ENCODE results near the gene MEF2D. TPM values are rescaled to one million over a fixed set of nuclear protein-coding genes. Genes with fewer than 3 reads are reported as not detected.

Gene MEF2D
- total RNA-seq, 1 experiment from 2014 or later: 9.8 TPM

DNA sequence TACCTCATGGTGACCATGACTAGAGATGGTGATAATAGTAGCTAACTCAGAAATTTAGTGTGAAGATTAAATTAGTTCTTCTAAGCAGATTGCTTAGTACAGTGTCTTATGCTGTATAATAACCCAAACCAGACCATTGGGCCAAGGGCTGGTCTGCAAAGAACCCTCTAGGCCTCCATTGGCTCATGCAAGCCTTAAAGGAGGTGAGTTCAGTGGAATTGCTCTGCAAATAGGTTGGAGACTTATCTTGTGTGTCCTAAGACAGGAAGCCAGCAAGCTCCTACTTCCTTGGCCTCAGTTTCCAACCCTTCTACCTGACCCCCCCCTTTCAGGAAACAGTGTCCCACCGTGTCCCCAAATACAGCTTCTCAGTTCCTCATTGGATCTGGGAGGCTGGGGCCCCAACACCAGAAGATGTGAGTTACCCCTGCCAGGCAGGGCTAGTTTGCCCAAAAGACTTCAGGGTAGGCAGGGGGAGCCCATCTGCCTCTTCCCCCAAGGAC is 1.9 kb upstream of the MEF2D start:
- Histone ChIP-seq H3K4me3 (no peak overlapping the region), H3K9me3 (replicated peaks) (no peaks in the 10 kb centered on the region), H3K27ac (peak overlapping the region; percentile 99), H3K27me3 (replicated peaks) (no peaks in the 10 kb centered on the region), H3K4me1 (replicated peaks) (peaks cover 63% of the 10 kb centered on the region), H3K36me3 (peaks cover 4% of the 10 kb centered on the region)
- no peak for DNase-seq (ENCODE audit: low read depth in 1 of 2, low spot score in 2 of 2)

DNA sequence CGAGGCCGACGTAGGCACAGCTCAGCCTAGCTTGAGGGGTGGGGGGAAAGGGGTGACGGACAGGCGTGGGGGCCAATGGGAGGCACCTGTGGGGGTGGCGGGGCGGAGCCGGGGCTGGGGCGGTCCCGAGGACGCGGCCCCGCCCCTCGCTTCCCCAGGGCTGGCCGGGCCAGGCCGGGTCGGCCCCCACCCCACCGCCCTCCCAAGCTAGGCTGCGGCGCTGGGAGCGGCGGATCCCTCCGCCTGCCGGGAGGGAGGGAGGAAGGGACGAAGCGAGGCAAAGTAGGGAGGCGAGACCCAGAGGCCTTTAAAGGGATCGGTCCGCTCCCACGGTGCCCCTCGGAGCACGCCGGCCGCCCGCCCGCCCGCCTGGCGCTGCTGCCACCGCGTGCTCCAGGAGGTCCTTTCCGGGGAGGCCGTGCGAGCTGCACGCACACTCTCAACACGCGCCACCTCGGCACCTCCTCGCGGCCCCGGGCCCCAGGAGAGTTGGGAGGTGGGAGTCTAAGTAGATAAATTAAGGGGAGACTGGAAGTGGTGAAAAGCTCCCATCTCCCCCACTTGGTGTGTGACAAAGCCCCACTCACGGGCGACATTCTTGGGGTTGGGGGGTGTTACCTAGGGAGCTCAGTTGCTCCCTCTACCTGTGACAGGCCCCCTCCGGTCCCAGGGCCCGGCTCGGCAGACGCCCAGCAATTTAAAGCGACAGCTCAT is 375 bp upstream of the MEF2D start:
- peaks cover 73% of the 10 kb centered on the region for H3K4me1 ChIP-seq (replicated peaks)
- H3K27ac ChIP-seq: peak overlapping the region; percentile 99
- peaks cover 6% of the 10 kb centered on the region for H3K36me3 ChIP-seq
- H3K9me3 ChIP-seq (replicated peaks): no peaks in the 10 kb centered on the region
- H3K27me3 ChIP-seq (replicated peaks): no peaks in the 10 kb centered on the region
- peak overlapping the region; percentile 88 for H3K4me3 ChIP-seq
- DNase-seq (ENCODE audit: low read depth in 1 of 2, low spot score in 2 of 2): peak; percentile 95 to 98

- Histone ChIP-seq H3K4me3 (peak overlapping the region; percentile 88), H3K27me3 (replicated peaks) (no peaks in the 10 kb centered on the region), H3K9me3 (replicated peaks) (no peaks in the 10 kb centered on the region), H3K27ac (peak overlapping the region; percentile 99), H3K36me3 (peaks cover 6% of the 10 kb centered on the region), H3K4me1 (replicated peaks) (peaks cover 64% of the 10 kb centered on the region)
- peak in 1 of 2 experiments; percentile 17 for DNase-seq (ENCODE audit: low read depth in 1 of 2, low spot score in 2 of 2)
These were observed 583 bp downstream of the MEF2D start for GRCh38 chr1:156499842-156500542.

GRCh38 chr1:156499194-156499841 is 1.3 kb downstream of the MEF2D start:
- Histone ChIP-seq H3K4me3 (peak overlapping the region; percentile 88), H3K27me3 (replicated peaks) (no peaks in the 10 kb centered on the region), H3K36me3 (peaks cover 6% of the 10 kb centered on the region), H3K9me3 (replicated peaks) (no peaks in the 10 kb centered on the region), H3K27ac (no peak overlapping the region), H3K4me1 (replicated peaks) (peaks cover 57% of the 10 kb centered on the region)
- DNase-seq (ENCODE audit: low read depth in 1 of 2, low spot score in 2 of 2): peak in 1 of 2 experiments; percentile 27

DNA sequence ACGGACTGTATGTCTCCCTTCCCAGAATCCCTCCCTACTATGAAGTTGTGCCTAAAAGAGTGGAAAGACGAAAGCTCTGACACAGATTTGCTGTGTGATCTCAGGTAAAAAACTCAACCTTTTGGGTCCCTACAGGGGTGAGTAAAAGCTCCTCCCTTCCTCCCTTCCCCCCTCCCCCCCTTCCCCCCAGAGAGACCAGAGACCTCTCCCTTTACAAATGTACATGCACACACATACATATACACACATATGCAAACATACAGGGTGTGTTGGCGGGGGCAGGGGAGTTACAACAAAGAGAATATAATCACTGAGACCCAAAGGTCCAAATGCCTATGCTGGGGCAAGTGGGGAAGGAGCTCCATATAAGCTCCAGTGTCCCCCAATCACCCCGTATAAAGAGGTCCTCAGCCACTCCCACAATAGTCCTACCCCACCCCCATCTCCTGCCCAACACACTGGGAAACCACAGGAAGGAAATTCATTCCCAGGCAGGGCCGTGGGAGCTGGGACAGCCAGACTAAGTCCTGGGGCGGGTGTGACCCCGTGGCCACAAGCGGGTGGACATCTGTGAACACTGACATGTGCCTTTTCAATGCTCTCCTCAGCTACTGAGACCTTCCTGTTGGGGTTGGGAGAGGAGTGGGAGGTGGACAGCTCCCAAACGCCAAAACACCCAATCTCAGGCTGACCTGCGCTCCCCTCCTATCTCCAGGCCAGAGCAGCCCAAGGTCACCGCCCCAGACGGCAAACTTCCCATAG is 2.0 kb downstream of the MEF2D start:
- Histone ChIP-seq H3K27ac (no peak overlapping the region), H3K9me3 (replicated peaks) (no peaks in the 10 kb centered on the region), H3K36me3 (peaks cover 10% of the 10 kb centered on the region), H3K4me1 (replicated peaks) (peaks cover 50% of the 10 kb centered on the region), H3K4me3 (peak overlapping the region; percentile 88), H3K27me3 (replicated peaks) (no peaks in the 10 kb centered on the region)
- peak in 1 of 2 experiments; percentile 42 for DNase-seq (ENCODE audit: low read depth in 1 of 2, low spot score in 2 of 2)

DNA sequence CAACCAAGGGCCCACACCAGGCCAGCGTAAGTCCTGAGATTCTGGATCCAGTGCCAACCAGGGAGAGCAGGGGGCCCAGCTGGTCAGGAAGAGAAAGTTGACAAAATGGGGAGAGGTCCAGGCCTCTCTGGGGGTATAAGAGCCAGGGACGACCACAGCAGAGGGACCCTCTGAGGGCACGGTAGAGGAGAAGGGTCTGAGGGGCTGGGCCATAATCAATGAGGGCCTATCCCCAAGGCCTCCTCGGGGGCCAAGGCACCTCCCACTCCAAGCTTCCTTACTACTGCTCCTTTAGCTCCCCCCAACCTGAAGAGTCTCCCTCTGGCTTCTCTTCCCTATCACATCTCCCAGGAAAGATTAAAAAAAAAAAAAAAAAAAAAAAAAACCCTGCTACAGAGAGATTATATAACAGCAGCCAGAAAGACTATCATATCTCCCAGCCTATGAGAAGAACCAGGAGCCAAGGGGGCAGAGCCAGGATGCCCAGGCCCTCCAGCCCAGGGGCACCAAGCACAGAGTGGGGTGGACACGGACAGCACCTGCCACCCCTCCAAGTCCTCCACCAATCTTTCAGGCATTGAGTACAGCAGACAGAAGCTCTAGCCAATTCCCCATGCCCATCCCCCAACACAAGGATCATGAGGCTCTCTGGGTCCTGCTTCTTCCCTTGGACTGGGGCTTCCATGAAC is 2.7 kb downstream of the MEF2D start:
- H3K27ac ChIP-seq: no peak overlapping the region
- peaks cover 43% of the 10 kb centered on the region for H3K4me1 ChIP-seq (replicated peaks)
- peaks cover 10% of the 10 kb centered on the region for H3K36me3 ChIP-seq
- no peaks in the 10 kb centered on the region for H3K27me3 ChIP-seq (replicated peaks)
- no peak for DNase-seq (ENCODE audit: low read depth in 1 of 2, low spot score in 2 of 2)
- H3K4me3 ChIP-seq: no peak overlapping the region
- H3K9me3 ChIP-seq (replicated peaks): no peaks in the 10 kb centered on the region

DNA sequence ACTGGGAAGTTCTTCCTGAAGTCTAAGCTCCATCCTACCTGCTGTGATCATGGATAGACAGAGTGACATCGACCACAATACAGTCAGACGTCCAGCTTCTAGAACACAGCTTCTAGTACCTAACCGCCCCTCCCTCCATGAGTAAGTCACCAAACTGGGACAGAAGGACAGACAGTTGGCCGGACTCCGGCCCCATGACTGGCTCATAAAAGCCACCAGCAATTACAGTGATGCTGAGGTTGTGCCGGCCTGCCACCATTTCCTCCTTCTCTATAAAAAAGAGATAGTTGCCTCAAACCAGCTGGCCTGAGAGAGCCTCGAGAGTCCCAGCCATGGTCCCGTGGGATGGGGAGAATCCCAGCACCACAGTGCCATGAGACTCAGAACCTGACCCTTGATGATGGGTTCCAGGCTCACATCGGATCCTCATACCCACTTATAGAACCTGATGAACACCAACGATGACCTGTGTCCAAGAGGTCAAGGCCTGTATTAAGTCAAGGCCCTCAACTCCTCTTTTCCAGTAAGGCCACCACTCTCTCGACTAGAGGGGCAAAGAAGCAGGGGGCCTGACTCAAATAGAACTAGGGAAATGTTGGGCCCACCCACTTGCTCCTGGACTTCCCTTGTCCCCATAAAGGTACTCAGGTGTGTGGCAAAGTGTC is 3.4 kb downstream of the MEF2D start:
- no peaks in the 10 kb centered on the region for H3K27me3 ChIP-seq (replicated peaks)
- no peaks in the 10 kb centered on the region for H3K9me3 ChIP-seq (replicated peaks)
- no peak overlapping the region for H3K4me3 ChIP-seq
- peaks cover 10% of the 10 kb centered on the region for H3K36me3 ChIP-seq
- no peak for DNase-seq (ENCODE audit: low read depth in 1 of 2, low spot score in 2 of 2)
- H3K4me1 ChIP-seq (replicated peaks): peaks cover 36% of the 10 kb centered on the region
- no peak overlapping the region for H3K27ac ChIP-seq

DNA sequence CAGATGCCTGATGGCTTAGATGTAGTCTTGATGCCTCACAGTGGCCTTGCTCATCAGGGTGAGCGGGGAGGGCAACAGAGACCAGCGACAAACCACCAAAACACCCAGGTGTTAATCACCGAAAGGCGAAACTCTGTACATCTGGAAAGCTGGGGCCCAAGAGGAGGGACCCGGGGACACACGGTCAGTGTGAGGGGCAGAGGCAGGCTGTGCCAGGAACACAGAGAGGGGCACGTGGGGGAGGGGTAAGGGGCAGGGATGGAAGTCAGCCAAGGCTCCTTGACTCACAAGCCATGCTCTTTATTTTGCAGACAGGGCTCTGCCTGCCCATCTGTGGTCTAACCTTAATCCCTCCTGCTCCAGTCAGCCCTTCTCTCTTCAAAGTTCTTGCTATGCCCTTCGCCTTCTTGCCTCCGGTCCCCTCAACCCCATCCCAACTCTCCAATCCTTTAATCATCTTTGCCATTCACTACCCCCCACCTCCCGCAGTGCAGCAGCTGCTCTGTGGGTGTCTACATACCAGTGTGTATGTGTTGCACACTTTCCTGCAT is 4.3 kb downstream of the MEF2D start:
- peaks cover 10% of the 10 kb centered on the region for H3K36me3 ChIP-seq
- H3K9me3 ChIP-seq (replicated peaks): no peaks in the 10 kb centered on the region
- no peak overlapping the region for H3K4me3 ChIP-seq
- H3K4me1 ChIP-seq (replicated peaks): peaks cover 31% of the 10 kb centered on the region
- no peak for DNase-seq (ENCODE audit: low read depth in 1 of 2, low spot score in 2 of 2)
- no peak overlapping the region for H3K27ac ChIP-seq
- H3K27me3 ChIP-seq (replicated peaks): no peaks in the 10 kb centered on the region

DNA sequence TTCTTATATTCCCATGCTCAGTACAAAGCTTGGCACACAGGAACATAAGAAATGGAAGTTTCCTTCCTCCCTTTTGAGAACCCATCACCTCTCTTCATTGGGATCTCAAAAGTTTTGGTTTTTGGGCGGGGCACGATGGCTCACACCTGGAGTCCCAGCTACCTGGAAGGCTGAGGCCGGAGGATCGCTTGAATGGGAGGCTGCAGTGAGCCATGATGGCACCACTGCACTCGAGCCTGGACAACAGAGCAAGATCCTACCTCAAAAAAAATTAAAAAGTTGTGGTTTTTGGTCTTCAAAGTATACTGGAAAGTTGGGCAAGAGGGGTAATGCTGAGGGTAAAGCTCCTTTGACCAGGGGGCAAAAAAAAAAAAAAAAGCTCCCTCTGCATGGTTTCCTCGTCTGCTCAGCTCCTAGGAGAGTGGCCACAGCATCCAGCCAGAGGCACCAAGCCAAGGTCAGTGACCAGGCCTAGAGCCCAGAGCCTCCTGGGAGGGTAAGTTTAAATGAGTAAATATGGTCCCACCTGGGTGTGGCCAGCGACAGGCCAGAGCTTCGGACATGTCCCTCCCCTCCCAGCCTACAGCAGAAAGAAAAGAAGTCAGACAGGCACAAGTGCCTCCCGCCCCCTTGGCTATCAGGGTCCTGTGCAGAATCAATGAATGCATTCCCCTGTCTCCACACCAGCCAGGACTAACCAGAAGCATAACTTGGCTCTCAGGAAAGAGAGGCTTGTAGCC is 5.0 kb downstream of the MEF2D start:
- Histone ChIP-seq H3K4me1 (replicated peaks) (peaks cover 34% of the 10 kb centered on the region), H3K36me3 (peaks cover 10% of the 10 kb centered on the region), H3K9me3 (replicated peaks) (no peaks in the 10 kb centered on the region), H3K27me3 (replicated peaks) (no peaks in the 10 kb centered on the region), H3K27ac (no peak overlapping the region), H3K4me3 (no peak overlapping the region)
- no peak for DNase-seq (ENCODE audit: low read depth in 1 of 2, low spot score in 2 of 2)

- Histone ChIP-seq H3K4me3 (no peak overlapping the region), H3K36me3 (peaks cover 7% of the 10 kb centered on the region; the same call in 1 of the 2 replicates), H3K4me1 (replicated peaks) (peaks cover 46% of the 10 kb centered on the region), H3K27ac (no peak overlapping the region), H3K27me3 (replicated peaks) (no peaks in the 10 kb centered on the region), H3K9me3 (replicated peaks) (no peaks in the 10 kb centered on the region)
- DNase-seq (ENCODE audit: low read depth in 1 of 2, low spot score in 2 of 2): no peak
These were observed 6.2 kb downstream of the MEF2D start for GRCh38 chr1:156494309-156494895.

DNA sequence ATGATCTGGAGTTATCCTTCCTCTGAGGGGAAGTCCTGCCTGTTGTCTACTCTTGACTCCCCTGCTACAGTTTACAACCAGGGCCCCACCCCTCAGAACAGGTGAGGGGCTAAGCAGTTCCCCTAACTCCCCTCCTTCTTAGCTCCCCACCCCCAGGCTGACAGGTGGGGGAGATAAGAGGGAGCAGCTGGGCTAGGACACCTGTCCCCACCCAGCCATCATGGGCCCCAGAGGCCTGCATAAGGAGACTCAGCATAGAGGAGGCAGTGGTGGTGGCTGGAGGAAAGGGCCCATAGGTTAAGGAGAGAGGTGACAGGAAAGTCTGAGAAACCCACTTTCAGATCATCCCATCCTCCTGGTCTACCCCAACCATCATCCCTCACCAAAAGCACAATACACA is 6.8 kb downstream of the MEF2D start:
- no peaks in the 10 kb centered on the region for H3K27me3 ChIP-seq (replicated peaks)
- H3K36me3 ChIP-seq: peaks cover 9% of the 10 kb centered on the region
- DNase-seq (ENCODE audit: low read depth in 1 of 2, low spot score in 2 of 2): no peak
- no peak overlapping the region for H3K4me3 ChIP-seq
- peaks cover 45% of the 10 kb centered on the region for H3K4me1 ChIP-seq (replicated peaks)
- no peaks in the 10 kb centered on the region for H3K9me3 ChIP-seq (replicated peaks)
- H3K27ac ChIP-seq: no peak overlapping the region
